AG04450 (cell line): ENCODE results near the gene APOE. TPM values are rescaled to one million over a fixed set of nuclear protein-coding genes. Genes with fewer than 3 reads are reported as not detected.

Experiments used
- CTCF ChIA-PET: fragments of 300-600, 350-600 bp; formaldehyde crosslinking; extraction: SDS; loops from one replicate; lab custom pipeline; 2022; ENCODE audit warnings: antibody characterized with exemption, inconsistent platforms; lab: Charles Lee
- POLR2A ChIA-PET: fragments of 350-600 bp; formaldehyde crosslinking; extraction: SDS; loops from one replicate; lab custom pipeline; 2021; ENCODE audit warnings: antibody characterized with exemption, inconsistent platforms; lab: Yijun Ruan, JAX
- DNase-seq: peaks from one replicate; pipeline ENCODE4 v3.0.0-alpha.2; 2011; ENCODE audit warnings: low read depth, low spot score
- H3K27ac ChIP-seq: one replicate; pipeline ENCODE4 v1.5.1; 2012; ENCODE audit warnings: low read depth, low read length, control low read depth
- H3K27me3 ChIP-seq: one replicate; pipeline ENCODE4 v1.6.0; 2012; ENCODE audit warnings: low read length; ENCODE audit not compliant: control insufficient read depth, insufficient read depth
- H3K4me3 ChIP-seq: 2 replicates; pipeline ENCODE4 v1.5.1; 2011; ENCODE audit warnings: mild to moderate bottlenecking, low read depth, low read length, control low read depth
- H3K9me3 ChIP-seq: 2 replicates; pipeline ENCODE4 v1.5.1; 2012; ENCODE audit warnings: low read length; ENCODE audit not compliant: control insufficient read depth, insufficient read depth
- CTCF ChIP-seq: IDR thresholded peaks from 2 replicates; pipeline ENCODE4 v1.5.1; 2011; ENCODE audit warnings: low read depth, low read length, control low read depth, inconsistent platforms
- polyA plus RNA-seq: library from polyadenylated mRNA; depleted of rRNA; stranded (reverse); fragments of >200 nt; gene quantifications from 2 replicates; pipeline ENCODE4 v1.2.3, GENCODE V29; 2011

Gene APOE
- polyA plus RNA-seq, 1 experiment = 5.9 TPM

- no peak for TF ChIP-seq CTCF
- no peak for DNase-seq
- POLR2A ChIA-PET = interaction anchor here (0.5 kb wide), 1 partner anchor 154 kb away, joined by 13 read pairs; no protein-coding TSS in a partner anchor
- Histone ChIP-seq H3K27ac (no peak overlapping the region), H3K4me3 (no peak overlapping the region), H3K27me3 (no peaks in the 10 kb centered on the region), H3K9me3 (peaks cover 5% of the 10 kb centered on the region; the same call in 1 of the 2 replicates)
- CTCF ChIA-PET = interaction anchor here (1.3 kb wide), 1 partner anchor 148 kb away, joined by 4 read pairs; no protein-coding TSS in a partner anchor
These were observed 33.8 kb upstream of the APOE start for GRCh38 chr19:44871809-44872208.

GRCh38 chr19:44872661-44873060, 32.9 kb upstream of the APOE start:
- H3K4me3 ChIP-seq = no peak overlapping the region
- DNase-seq = no peak
- ChIA-PET CTCF (interaction anchor here (0.5 to 1.3 kb wide), 3 partner anchors 27 to 149 kb away, joined by 3 to 4 read pairs (median 4); partner anchors contain the start of gene NECTIN2), POLR2A (no interaction called here)
- TF ChIP-seq CTCF = no peak
- no peaks in the 10 kb centered on the region for H3K27me3 ChIP-seq
- peaks cover 5% of the 10 kb centered on the region; the same call in 1 of the 2 replicates for H3K9me3 ChIP-seq
- no peak overlapping the region for H3K27ac ChIP-seq

- Histone ChIP-seq H3K27me3 (no peaks in the 10 kb centered on the region), H3K27ac (no peak overlapping the region), H3K9me3 (no peaks in the 10 kb centered on the region), H3K4me3 (no peak overlapping the region)
- ChIA-PET POLR2A (no interaction called here), CTCF (no interaction called here)
- DNase-seq = no peak
- no peak for TF ChIP-seq CTCF
These were observed 31.3 kb upstream of the APOE start for GRCh38 chr19:44874317-44874716.

- TF ChIP-seq CTCF = no peak
- H3K27me3 ChIP-seq = no peaks in the 10 kb centered on the region
- H3K9me3 ChIP-seq = no peaks in the 10 kb centered on the region
- no peak overlapping the region for H3K4me3 ChIP-seq
- DNase-seq = no peak
- POLR2A ChIA-PET = no interaction called here
- CTCF ChIA-PET = no interaction called here
- no peak overlapping the region for H3K27ac ChIP-seq
These were observed 29.7 kb upstream of the APOE start for GRCh38 chr19:44875666-44876451.

- Histone ChIP-seq H3K4me3 (no peak overlapping the region), H3K9me3 (no peaks in the 10 kb centered on the region), H3K27me3 (no peaks in the 10 kb centered on the region), H3K27ac (no peak overlapping the region)
- DNase-seq = no peak
- CTCF ChIA-PET = no interaction called here
- no peak for TF ChIP-seq CTCF
- POLR2A ChIA-PET = no interaction called here
These were observed 28.6 kb upstream of the APOE start for GRCh38 chr19:44876930-44877535.
